Neuronal stem cell (in vitro differentiated cells): ENCODE measurements around the gene ST3GAL4.

Experiments
- DNase-seq: peaks from one replicate; pipeline ENCODE4 v3.0.0-alpha.2; 2013; ENCODE audit warnings: low spot score
- H2AFZ ChIP-seq: one replicate; pipeline ENCODE4 v1.6.1; 2013; ENCODE audit warnings: mild to moderate bottlenecking, low read length, inconsistent platforms
- H2AK5ac ChIP-seq: 2 replicates; pipeline ENCODE4 v1.6.1; 2013; ENCODE audit warnings: low read depth, mild to moderate bottlenecking, inconsistent platforms, low read length, moderate library complexity, mixed read lengths
- H2BK120ac ChIP-seq: 2 replicates; pipeline ENCODE4 v1.6.1; 2013; ENCODE audit warnings: low read depth, mild to moderate bottlenecking, inconsistent platforms, low read length, moderate library complexity, mixed read lengths
- H2BK12ac ChIP-seq: one replicate; pipeline ENCODE4 v1.6.1; 2013; ENCODE audit warnings: low read length, inconsistent platforms
- H2BK15ac ChIP-seq: 2 replicates; pipeline ENCODE4 v1.6.1; 2013; ENCODE audit warnings: mild to moderate bottlenecking, low read length, inconsistent platforms, mixed read lengths
- H2BK5ac ChIP-seq: one replicate; pipeline ENCODE4 v1.6.1; 2013; ENCODE audit warnings: inconsistent platforms, mild to moderate bottlenecking, low read length, moderate library complexity
- H3K14ac ChIP-seq: one replicate; pipeline ENCODE4 v1.6.1; 2013; ENCODE audit warnings: low read length, inconsistent platforms
- H3K18ac ChIP-seq: 2 replicates; pipeline ENCODE4 v1.6.1; 2013; ENCODE audit warnings: low read length, inconsistent platforms
- H3K23ac ChIP-seq: 2 replicates; pipeline ENCODE4 v1.6.1; 2013; ENCODE audit warnings: low read depth, mild to moderate bottlenecking, mixed read lengths, low read length, inconsistent platforms; ENCODE audit not compliant: poor library complexity
- H3K27ac ChIP-seq: replicated peaks from 3 replicates; pipeline ENCODE4 v1.5.1; 2013; ENCODE audit warnings: low read length, inconsistent platforms
- H3K27me3 ChIP-seq, 3 experiments: 2 replicates each; pipeline ENCODE4 v1.6.1; 2013; ENCODE audit warnings: low read length in 3 of 3, mild to moderate bottlenecking in 2 of 3, inconsistent platforms in 1 of 3, low read depth in 1 of 3, mixed read lengths in 1 of 3, moderate library complexity in 1 of 3; ENCODE audit not compliant: control insufficient read depth in 3 of 3, insufficient read depth in 3 of 3
- H3K36me3 ChIP-seq, 2 donors: replicated peaks in 1 of 2; 2 replicates each; pipeline ENCODE4 v1.6.1; 2013; ENCODE audit warnings: low read length in 2 of 2; ENCODE audit not compliant: control insufficient read depth in 2 of 2, insufficient read depth in 2 of 2
- H3K4ac ChIP-seq: 2 replicates; pipeline ENCODE4 v1.6.1; 2013; ENCODE audit warnings: inconsistent platforms, mild to moderate bottlenecking, low read length, moderate library complexity
- H3K4me1 ChIP-seq, 2 donors: 1 replicate in 1 of 2; 2 replicates in 1 of 2; pipeline ENCODE4 v1.6.1; 2013; ENCODE audit warnings: low read length in 2 of 2, low read depth in 1 of 2; ENCODE audit not compliant: control insufficient read depth in 2 of 2, insufficient read depth in 1 of 2
- H3K4me2 ChIP-seq: one replicate; pipeline ENCODE4 v1.6.1; 2013; ENCODE audit warnings: mild to moderate bottlenecking, low read length, inconsistent platforms; ENCODE audit not compliant: insufficient read depth, poor library complexity, severe bottlenecking
- H3K4me3 ChIP-seq, 2 donors: 2 replicates each; pipeline ENCODE4 v1.5.1; 2013; ENCODE audit warnings: low read length in 2 of 2, mild to moderate bottlenecking in 2 of 2, inconsistent platforms in 1 of 2, moderate library complexity in 1 of 2
- H3K79me1 ChIP-seq: one replicate; pipeline ENCODE4 v1.6.1; 2013; ENCODE audit warnings: low read depth, mild to moderate bottlenecking, inconsistent platforms, low read length, moderate library complexity
- H3K9ac ChIP-seq: one replicate; pipeline ENCODE4 v1.6.1; 2013; ENCODE audit warnings: mild to moderate bottlenecking, low read depth, low read length, inconsistent platforms; ENCODE audit not compliant: poor library complexity
- H3K9me3 ChIP-seq, 2 donors: replicated peaks in 1 of 2; 2 replicates each; pipeline versions ENCODE3 to v1.6.1; 2013; ENCODE audit warnings: low read length in 2 of 2, mild to moderate bottlenecking in 2 of 2, inconsistent platforms in 1 of 2, low read depth in 1 of 2, mixed read lengths in 1 of 2, moderate library complexity in 1 of 2; ENCODE audit not compliant: control insufficient read depth in 2 of 2, insufficient read depth in 1 of 2
- H4K8ac ChIP-seq: one replicate; pipeline ENCODE4 v1.6.1; 2013; ENCODE audit warnings: low read depth, mild to moderate bottlenecking, inconsistent platforms, low read length, moderate library complexity
- H4K91ac ChIP-seq: one replicate; pipeline ENCODE4 v1.6.1; 2013; ENCODE audit warnings: low read length, low read depth, mild to moderate bottlenecking, inconsistent platforms; ENCODE audit not compliant: poor library complexity
- WGBS, 2 donors: extraction: QIAGEN DNeasy Blood & Tissue Kit; methylation state at CpG; one replicate each; pipeline ENCODE4 v1.1.7; 2013; ENCODE audit warnings: missing lambda C conversion rate in 2 of 2, mixed read lengths in 1 of 2; ENCODE audit not compliant: insufficient read length in 2 of 2, insufficient replicate concordance in 1 of 2; ENCODE audit errors: extremely low coverage in 2 of 2; 5-methylcytosine and 5-hydroxymethylcytosine counted together

ST3GAL4 gene

GRCh38 chr11:126396965-126397364, 41.5 kb downstream of the ST3GAL4 start:
- no CpG with 5 or more reads among the region's 4 CpGs for WGBS, 2 donors
- no peak overlapping the region for H2BK12ac ChIP-seq
- DNase-seq = no peak
- no peak overlapping the region for H3K18ac ChIP-seq
- H3K9me3 ChIP-seq = peaks cover 0 to 2% of the 10 kb centered on the region in 2 donors
- no peak overlapping the region for H4K91ac ChIP-seq
- no peak overlapping the region for H2BK5ac ChIP-seq
- H2AK5ac ChIP-seq = no peak overlapping the region
- H3K36me3 ChIP-seq = no peaks in the 10 kb centered on the region
- no peak overlapping the region for H3K4me3 ChIP-seq
- no peak overlapping the region for H3K27ac ChIP-seq
- no peak overlapping the region for H3K4ac ChIP-seq
- no peak overlapping the region for H2BK120ac ChIP-seq
- no peak overlapping the region for H3K4me2 ChIP-seq
- H3K27me3 ChIP-seq = no peaks in the 10 kb centered on the region
- peaks cover 3% of the 10 kb centered on the region for H3K79me1 ChIP-seq
- H3K14ac ChIP-seq = no peak overlapping the region
- H3K23ac ChIP-seq = no peak overlapping the region
- H2AFZ ChIP-seq = no peak overlapping the region
- peaks cover 0 to 5% of the 10 kb centered on the region in 2 donors for H3K4me1 ChIP-seq
- no peak overlapping the region for H2BK15ac ChIP-seq
- H4K8ac ChIP-seq = no peak overlapping the region
- no peak overlapping the region for H3K9ac ChIP-seq

GRCh38 chr11:126398296-126398695, 42.8 kb downstream of the ST3GAL4 start:
- H4K91ac ChIP-seq = no peak overlapping the region
- no peak for DNase-seq
- no peak overlapping the region for H2BK15ac ChIP-seq
- H3K27ac ChIP-seq = no peak overlapping the region
- no peak overlapping the region for H2BK12ac ChIP-seq
- no peak overlapping the region for H2AK5ac ChIP-seq
- no peak overlapping the region for H3K4ac ChIP-seq
- H4K8ac ChIP-seq = no peak overlapping the region
- H3K23ac ChIP-seq = no peak overlapping the region
- H3K4me2 ChIP-seq = no peak overlapping the region
- H2BK5ac ChIP-seq = no peak overlapping the region
- no peak overlapping the region for H3K14ac ChIP-seq
- no peak overlapping the region for H2AFZ ChIP-seq
- H3K4me1 ChIP-seq = peaks cover 0 to 11% of the 10 kb centered on the region in 2 donors
- H3K9ac ChIP-seq = no peak overlapping the region
- H3K9me3 ChIP-seq = peaks cover 0 to 2% of the 10 kb centered on the region in 2 donors
- no peaks in the 10 kb centered on the region for H3K27me3 ChIP-seq
- no CpG with 5 or more reads among the region's 4 CpGs for WGBS, 2 donors
- H3K18ac ChIP-seq = no peak overlapping the region
- H3K79me1 ChIP-seq = peaks cover under 1% of the 10 kb centered on the region
- no peak overlapping the region for H3K4me3 ChIP-seq
- H2BK120ac ChIP-seq = no peak overlapping the region
- H3K36me3 ChIP-seq = no peaks in the 10 kb centered on the region

GRCh38 chr11:126398721-126399120, 43.2 kb downstream of the ST3GAL4 start:
- Histone ChIP-seq H4K8ac (no peak overlapping the region), H3K9me3 (peaks cover 0 to 2% of the 10 kb centered on the region in 2 donors), H2AK5ac (no peak overlapping the region), H2BK15ac (no peak overlapping the region), H4K91ac (no peak overlapping the region), H3K27ac (no peak overlapping the region), H3K79me1 (no peaks in the 10 kb centered on the region), H2AFZ (no peak overlapping the region), H3K36me3 (no peaks in the 10 kb centered on the region), H3K14ac (no peak overlapping the region), H2BK120ac (no peak overlapping the region), H3K9ac (no peak overlapping the region), H2BK5ac (no peak overlapping the region), H2BK12ac (no peak overlapping the region), H3K27me3 (no peaks in the 10 kb centered on the region), H3K18ac (no peak overlapping the region), H3K4me3 (no peak overlapping the region), H3K4ac (no peak overlapping the region), H3K23ac (no peak overlapping the region), H3K4me1 (peaks cover 3 to 15% of the 10 kb centered on the region in 2 donors), H3K4me2 (no peak overlapping the region)
- no CpG with 5 or more reads among the region's 1 CpG for WGBS, 2 donors
- DNase-seq = no peak

GRCh38 chr11:126400019-126400418, 44.5 kb downstream of the ST3GAL4 start:
- Histone ChIP-seq H3K18ac (no peak overlapping the region), H3K9me3 (peaks cover 0 to 2% of the 10 kb centered on the region in 2 donors), H2AFZ (no peak overlapping the region), H2BK120ac (no peak overlapping the region), H3K27me3 (no peaks in the 10 kb centered on the region), H3K79me1 (no peaks in the 10 kb centered on the region), H3K27ac (no peak overlapping the region), H3K14ac (no peak overlapping the region), H2BK5ac (no peak overlapping the region), H3K4me2 (no peak overlapping the region), H2AK5ac (no peak overlapping the region), H4K8ac (no peak overlapping the region), H3K36me3 (no peaks in the 10 kb centered on the region), H3K4me1 (peaks cover 3 to 18% of the 10 kb centered on the region in 2 donors), H3K23ac (no peak overlapping the region), H3K4ac (no peak overlapping the region), H2BK15ac (no peak overlapping the region), H2BK12ac (no peak overlapping the region), H4K91ac (no peak overlapping the region), H3K9ac (no peak overlapping the region), H3K4me3 (peak overlapping the region in 1 of 2 donors; percentile 1)
- no peak for DNase-seq
